DND-41 (cell line): ENCODE data around the gene DLST.

ENCODE experiments used
- ATAC-seq: fragments of 200-7000 bp; cut with Tn5 transposase; 3 replicates; pipeline ENCODE4 v1.9.1; 2021; ENCODE audit warnings: low read depth; ENCODE audit not compliant: insufficient read depth
- DNase-seq: peaks from one replicate; pipeline ENCODE4 v3.0.0-alpha.2; 2020
- H2AFZ ChIP-seq: 2 replicates; pipeline ENCODE4 v1.6.0; 2012; ENCODE audit warnings: low read depth, low read length
- H3K27ac ChIP-seq: 2 replicates; pipeline ENCODE4 v1.5.1; 2012; ENCODE audit warnings: low read length, inconsistent platforms
- H3K27me3 ChIP-seq: fragments of 200-600 bp; sonication (generic); 2 replicates; pipeline ENCODE4 v1.6.0; 2012; ENCODE audit warnings: low read length, mild to moderate bottlenecking, inconsistent platforms; ENCODE audit not compliant: insufficient read depth, poor library complexity
- H3K36me3 ChIP-seq: 2 replicates; pipeline ENCODE4 v1.5.1; 2012; ENCODE audit warnings: low read length, inconsistent platforms; ENCODE audit not compliant: insufficient read depth
- H3K4me1 ChIP-seq: 2 replicates; pipeline ENCODE4 v1.5.1; 2012; ENCODE audit warnings: mild to moderate bottlenecking, low read length; ENCODE audit not compliant: insufficient read depth
- H3K4me2 ChIP-seq: 2 replicates; pipeline ENCODE4 v1.6.0; 2012; ENCODE audit warnings: mild to moderate bottlenecking, moderate library complexity, low read length, inconsistent platforms; ENCODE audit not compliant: insufficient read depth
- H3K4me3 ChIP-seq, 2 experiments: fragments of 200-600 bp in 1 of 2; shearing (Covaris generic) in 1 of 2; 2 replicates each; pipeline ENCODE4 v1.5.1; 2012 to 2016; ENCODE audit warnings: inconsistent platforms in 2 of 2, low read length in 2 of 2, mild to moderate bottlenecking in 2 of 2, low read depth in 1 of 2, moderate library complexity in 1 of 2
- H3K79me2 ChIP-seq: 2 replicates; pipeline ENCODE4 v1.6.0; 2012; ENCODE audit warnings: low read length, inconsistent platforms; ENCODE audit not compliant: insufficient read depth
- H3K9ac ChIP-seq: 2 replicates; pipeline ENCODE4 v1.6.0; 2012; ENCODE audit warnings: low read depth, mild to moderate bottlenecking, inconsistent platforms, low read length, moderate library complexity
- H3K9me3 ChIP-seq: 2 replicates; pipeline ENCODE4 v1.5.1; 2012; ENCODE audit warnings: low read length, moderate library complexity, mild to moderate bottlenecking, inconsistent platforms; ENCODE audit not compliant: insufficient read depth, severe bottlenecking
- H4K20me1 ChIP-seq: 2 replicates; pipeline ENCODE4 v1.6.0; 2012; ENCODE audit warnings: low read length; ENCODE audit not compliant: insufficient read depth
- CTCF ChIP-seq: IDR thresholded peaks from 2 replicates; pipeline ENCODE4 v1.5.1; 2012; ENCODE audit warnings: borderline replicate concordance, low read length, moderate library complexity, mild to moderate bottlenecking; ENCODE audit not compliant: poor library complexity, severe bottlenecking; ENCODE audit errors: extremely low read depth
- EZH2 ChIP-seq: IDR thresholded peaks from 3 replicates; pipeline ENCODE4 v1.6.1; 2012; ENCODE audit warnings: borderline replicate concordance, low read depth, mild to moderate bottlenecking, moderate library complexity, low read length, inconsistent platforms; ENCODE audit not compliant: severe bottlenecking

Gene DLST

GRCh38 chr14:74907744-74908143, 26.0 kb downstream of the DLST start:
- H3K4me2 ChIP-seq = no peak overlapping the region

GRCh38 chr14:74908861-74909341, 27.2 kb downstream of the DLST start:
- DNase-seq = no peak
- Histone ChIP-seq H4K20me1 (peaks cover 4% of the 10 kb centered on the region; the same call in 1 of the 2 replicates), H3K79me2 (no peaks in the 10 kb centered on the region), H3K9ac (no peak overlapping the region), H3K36me3 (peaks cover 20% of the 10 kb centered on the region), H3K4me3 (no peak overlapping the region), H2AFZ (no peak overlapping the region), H3K9me3 (no peaks in the 10 kb centered on the region), H3K27me3 (no peaks in the 10 kb centered on the region), H3K27ac (no peak overlapping the region), H3K4me2 (no peak overlapping the region), H3K4me1 (no peaks in the 10 kb centered on the region)
- no peak for ATAC-seq
- TF ChIP-seq CTCF (no peak), EZH2 (no peak)

More at GRCh38 chr14:74907744-74908143, 26.0 kb downstream of the DLST start:
- Histone ChIP-seq H3K4me3 (no peak overlapping the region), H3K9me3 (no peaks in the 10 kb centered on the region), H3K27me3 (no peaks in the 10 kb centered on the region), H3K4me1 (no peaks in the 10 kb centered on the region), H3K79me2 (no peaks in the 10 kb centered on the region), H3K9ac (no peak overlapping the region), H4K20me1 (peaks cover 4% of the 10 kb centered on the region; the same call in 1 of the 2 replicates), H2AFZ (no peak overlapping the region), H3K27ac (no peak overlapping the region), H3K36me3 (peaks cover 29% of the 10 kb centered on the region)
- no peak for DNase-seq
- TF ChIP-seq EZH2 (no peak), CTCF (no peak)
- no peak for ATAC-seq

GRCh38 chr14:74909501-74909900, 27.8 kb downstream of the DLST start:
- TF ChIP-seq CTCF = no peak
- no peak for TF ChIP-seq EZH2
- Histone ChIP-seq H3K79me2 (no peaks in the 10 kb centered on the region), H3K9me3 (no peaks in the 10 kb centered on the region), H3K9ac (no peak overlapping the region), H2AFZ (no peak overlapping the region), H3K36me3 (peaks cover 19% of the 10 kb centered on the region), H3K4me1 (no peaks in the 10 kb centered on the region), H3K27me3 (no peaks in the 10 kb centered on the region), H3K4me3 (no peak overlapping the region), H4K20me1 (peaks cover 4% of the 10 kb centered on the region; the same call in 1 of the 2 replicates), H3K4me2 (no peak overlapping the region), H3K27ac (no peak overlapping the region)
- DNase-seq = no peak
- no peak for ATAC-seq

GRCh38 chr14:74909911-74910310, 28.2 kb downstream of the DLST start:
- Histone ChIP-seq H4K20me1 (peaks cover 4% of the 10 kb centered on the region; the same call in 1 of the 2 replicates), H3K36me3 (peaks cover 16% of the 10 kb centered on the region), H3K4me3 (no peak overlapping the region), H3K9ac (no peak overlapping the region), H2AFZ (no peak overlapping the region), H3K79me2 (no peaks in the 10 kb centered on the region), H3K27ac (no peak overlapping the region), H3K4me1 (no peaks in the 10 kb centered on the region), H3K27me3 (peaks cover under 1% of the 10 kb centered on the region), H3K9me3 (no peaks in the 10 kb centered on the region), H3K4me2 (no peak overlapping the region)
- no peak for TF ChIP-seq EZH2
- TF ChIP-seq CTCF = no peak
- DNase-seq = no peak
- no peak for ATAC-seq
